Ureter (tissue), 1 donor: ENCODE results near the gene GABRA6. TPM values are rescaled to one million over a fixed set of nuclear protein-coding genes. Genes with fewer than 3 reads are reported as not detected.

Experiments
- total RNA-seq: library from RNA; stranded (reverse); gene quantifications from one replicate; pipeline ENCODE4 v1.2.4, GENCODE V29; 2023
- donor health status: DM: yes; HTN: yes; CAD: no.

Gene GABRA6
- total RNA-seq, 1 donor from 2014 or later, result not detected

Other genes starting within 250 kb of the GABRA6 start
- 0.34 TPM for gene GABRB2, start 139.0 kb upstream of the GABRA6 start, total RNA-seq
- not detected for gene GABRA1, start 162.4 kb downstream of the GABRA6 start, total RNA-seq